A549 (cell line): Measurements from ENCODE around the gene DDX31.

ENCODE experiments used
- CHD2 ChIP-seq: fragments of 150-350 bp; IDR thresholded peaks from 2 replicates; pipeline ENCODE4 v1.6.1; 2014; ENCODE audit warnings: low read length; ENCODE audit not compliant: partially characterized antibody
- EP300 ChIP-seq, 2 experiments: fragments of >200 bp; sonication (Bioruptor Twin); formaldehyde crosslinking; IDR thresholded peaks; 2 replicates in 1 of 2; 3 replicates in 1 of 2; pipeline ENCODE4 v1.6.1; 2016 to 2017
- ESRRA ChIP-seq: fragments of 150-350 bp; IDR thresholded peaks from 2 replicates; pipeline ENCODE4 v1.6.1; 2014; ENCODE audit warnings: mild to moderate bottlenecking, low read length, borderline replicate concordance
- JUN ChIP-seq, 2 experiments: fragments of >200 bp; sonication (Bioruptor Twin); formaldehyde crosslinking; IDR thresholded peaks; 2 replicates in 1 of 2; 3 replicates in 1 of 2; pipeline ENCODE4 v1.6.1; 2016 to 2017
- MAX ChIP-seq: IDR thresholded peaks from 2 replicates; pipeline ENCODE4 v1.6.1; 2012
- NPAS2 ChIP-seq: fragments of 250-450 bp; sonication (Bioruptor Pico); IDR thresholded peaks from 2 replicates; pipeline ENCODE4 v1.8.0; 2022; ENCODE audit warnings: mild to moderate bottlenecking, moderate library complexity, borderline replicate concordance
- POLR2A ChIP-seq: IDR thresholded peaks from 2 replicates; pipeline ENCODE4 v1.6.1; 2012; ENCODE audit warnings: mild to moderate bottlenecking, low read length
- RAD21 ChIP-seq, 2 experiments: fragments of >200 bp in 1 of 2; sonication (Bioruptor Twin) in 1 of 2; formaldehyde crosslinking in 1 of 2; IDR thresholded peaks in 1 of 2; conservative IDR thresholded peaks in 1 of 2; 2 replicates in 1 of 2; 3 replicates in 1 of 2; pipeline ENCODE4 v1.6.1; 2012 to 2018; ENCODE audit warnings: inconsistent platforms in 1 of 2
- TP53 ChIP-seq: fragments of 250-450 bp; sonication (Bioruptor Pico); IDR thresholded peaks from 2 replicates; pipeline ENCODE4 v1.5.0; 2021; ENCODE audit warnings: mild to moderate bottlenecking, moderate library complexity
- ZC3H11A ChIP-seq: fragments of 450-650 bp; IDR thresholded peaks from 2 replicates; pipeline ENCODE4 v1.6.1; 2014; ENCODE audit warnings: antibody characterized with exemption, mild to moderate bottlenecking
- ZFP36 ChIP-seq: fragments of 450-650 bp; IDR thresholded peaks from 2 replicates; pipeline ENCODE4 v1.6.1; 2014; ENCODE audit warnings: borderline replicate concordance; ENCODE audit not compliant: partially characterized antibody
- TF ChIP-seq, protein P1 (sequence below): fragments of >200 bp; sonication (Bioruptor Twin); formaldehyde crosslinking; IDR thresholded peaks from 3 replicates; pipeline ENCODE4 v1.5.1; 2016
- TF ChIP-seq, protein P2 (sequence below): fragments of 200-600 bp; sonication (generic); IDR thresholded peaks from 2 replicates; pipeline ENCODE4 v1.6.1; 2016; ENCODE audit warnings: antibody characterized with exemption, mild to moderate bottlenecking, moderate library complexity

DNA sequence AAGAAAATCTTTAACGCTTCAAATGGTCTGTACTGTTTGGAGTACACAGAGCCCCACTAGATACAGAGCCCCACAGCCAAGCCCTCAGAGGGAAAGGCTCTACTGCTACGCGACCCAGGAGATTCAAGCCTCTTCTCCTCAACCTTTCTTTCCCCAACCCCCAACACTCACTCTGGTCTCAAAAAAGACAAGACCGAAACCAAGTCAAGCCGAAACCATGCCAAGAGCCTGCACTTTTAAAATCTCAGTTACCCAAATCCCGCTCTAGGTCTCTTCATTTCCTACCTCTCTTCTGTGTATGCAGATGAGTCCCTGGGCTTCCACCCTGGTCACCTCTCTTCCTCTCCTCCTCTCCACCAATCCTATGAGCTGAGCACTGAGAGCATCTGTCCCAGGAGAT lies 55.5 kb downstream of the DDX31 start:
- TF ChIP-seq ZC3H11A: no peak
- TF ChIP-seq MAX: no peak
- TF ChIP-seq EP300 (IDR thresholded peaks at IDR 0.05): no peak
- TF ChIP-seq, protein P1, sequence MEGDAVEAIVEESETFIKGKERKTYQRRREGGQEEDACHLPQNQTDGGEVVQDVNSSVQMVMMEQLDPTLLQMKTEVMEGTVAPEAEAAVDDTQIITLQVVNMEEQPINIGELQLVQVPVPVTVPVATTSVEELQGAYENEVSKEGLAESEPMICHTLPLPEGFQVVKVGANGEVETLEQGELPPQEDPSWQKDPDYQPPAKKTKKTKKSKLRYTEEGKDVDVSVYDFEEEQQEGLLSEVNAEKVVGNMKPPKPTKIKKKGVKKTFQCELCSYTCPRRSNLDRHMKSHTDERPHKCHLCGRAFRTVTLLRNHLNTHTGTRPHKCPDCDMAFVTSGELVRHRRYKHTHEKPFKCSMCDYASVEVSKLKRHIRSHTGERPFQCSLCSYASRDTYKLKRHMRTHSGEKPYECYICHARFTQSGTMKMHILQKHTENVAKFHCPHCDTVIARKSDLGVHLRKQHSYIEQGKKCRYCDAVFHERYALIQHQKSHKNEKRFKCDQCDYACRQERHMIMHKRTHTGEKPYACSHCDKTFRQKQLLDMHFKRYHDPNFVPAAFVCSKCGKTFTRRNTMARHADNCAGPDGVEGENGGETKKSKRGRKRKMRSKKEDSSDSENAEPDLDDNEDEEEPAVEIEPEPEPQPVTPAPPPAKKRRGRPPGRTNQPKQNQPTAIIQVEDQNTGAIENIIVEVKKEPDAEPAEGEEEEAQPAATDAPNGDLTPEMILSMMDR: no peak
- TF ChIP-seq ESRRA: no peak
- no peak for TF ChIP-seq CHD2
- no peak for TF ChIP-seq JUN (IDR thresholded peaks at IDR 0.05)
- TF ChIP-seq TP53 (CRISPR knock-in tag): no peak
- TF ChIP-seq, protein P2, sequence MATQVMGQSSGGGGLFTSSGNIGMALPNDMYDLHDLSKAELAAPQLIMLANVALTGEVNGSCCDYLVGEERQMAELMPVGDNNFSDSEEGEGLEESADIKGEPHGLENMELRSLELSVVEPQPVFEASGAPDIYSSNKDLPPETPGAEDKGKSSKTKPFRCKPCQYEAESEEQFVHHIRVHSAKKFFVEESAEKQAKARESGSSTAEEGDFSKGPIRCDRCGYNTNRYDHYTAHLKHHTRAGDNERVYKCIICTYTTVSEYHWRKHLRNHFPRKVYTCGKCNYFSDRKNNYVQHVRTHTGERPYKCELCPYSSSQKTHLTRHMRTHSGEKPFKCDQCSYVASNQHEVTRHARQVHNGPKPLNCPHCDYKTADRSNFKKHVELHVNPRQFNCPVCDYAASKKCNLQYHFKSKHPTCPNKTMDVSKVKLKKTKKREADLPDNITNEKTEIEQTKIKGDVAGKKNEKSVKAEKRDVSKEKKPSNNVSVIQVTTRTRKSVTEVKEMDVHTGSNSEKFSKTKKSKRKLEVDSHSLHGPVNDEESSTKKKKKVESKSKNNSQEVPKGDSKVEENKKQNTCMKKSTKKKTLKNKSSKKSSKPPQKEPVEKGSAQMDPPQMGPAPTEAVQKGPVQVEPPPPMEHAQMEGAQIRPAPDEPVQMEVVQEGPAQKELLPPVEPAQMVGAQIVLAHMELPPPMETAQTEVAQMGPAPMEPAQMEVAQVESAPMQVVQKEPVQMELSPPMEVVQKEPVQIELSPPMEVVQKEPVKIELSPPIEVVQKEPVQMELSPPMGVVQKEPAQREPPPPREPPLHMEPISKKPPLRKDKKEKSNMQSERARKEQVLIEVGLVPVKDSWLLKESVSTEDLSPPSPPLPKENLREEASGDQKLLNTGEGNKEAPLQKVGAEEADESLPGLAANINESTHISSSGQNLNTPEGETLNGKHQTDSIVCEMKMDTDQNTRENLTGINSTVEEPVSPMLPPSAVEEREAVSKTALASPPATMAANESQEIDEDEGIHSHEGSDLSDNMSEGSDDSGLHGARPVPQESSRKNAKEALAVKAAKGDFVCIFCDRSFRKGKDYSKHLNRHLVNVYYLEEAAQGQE: no peak
- TF ChIP-seq POLR2A: no peak
- no peak for TF ChIP-seq NPAS2
- TF ChIP-seq ZFP36: no peak
- no peak for TF ChIP-seq RAD21 (conservative IDR thresholded peaks at IDR 0.05 in 1 of 2, IDR thresholded peaks at IDR 0.05 in 1 of 2)
